MM.1S (cell line): ENCODE results near the gene GHRL.

Experiments used
- EZH2 ChIP-seq: fragments of 300-600 bp; sonication (generic); optimal IDR thresholded peaks from 2 replicates; pipeline ENCODE3; 2017; ENCODE audit warnings: low read depth, mild to moderate bottlenecking, antibody characterized with exemption, low read length, mixed read lengths
- EZH2phosphoT487 ChIP-seq: fragments of 300-600 bp; sonication (generic); IDR thresholded peaks from 2 replicates; pipeline ENCODE4 v1.6.1; 2018; ENCODE audit warnings: antibody characterized with exemption, low read length
- TF ChIP-seq, protein P1 (sequence below): fragments of 300-600 bp; sonication (generic); IDR thresholded peaks from 2 replicates; pipeline ENCODE4 v1.5.1; 2016; ENCODE audit warnings: antibody characterized with exemption, low read length, mixed read lengths

DNA sequence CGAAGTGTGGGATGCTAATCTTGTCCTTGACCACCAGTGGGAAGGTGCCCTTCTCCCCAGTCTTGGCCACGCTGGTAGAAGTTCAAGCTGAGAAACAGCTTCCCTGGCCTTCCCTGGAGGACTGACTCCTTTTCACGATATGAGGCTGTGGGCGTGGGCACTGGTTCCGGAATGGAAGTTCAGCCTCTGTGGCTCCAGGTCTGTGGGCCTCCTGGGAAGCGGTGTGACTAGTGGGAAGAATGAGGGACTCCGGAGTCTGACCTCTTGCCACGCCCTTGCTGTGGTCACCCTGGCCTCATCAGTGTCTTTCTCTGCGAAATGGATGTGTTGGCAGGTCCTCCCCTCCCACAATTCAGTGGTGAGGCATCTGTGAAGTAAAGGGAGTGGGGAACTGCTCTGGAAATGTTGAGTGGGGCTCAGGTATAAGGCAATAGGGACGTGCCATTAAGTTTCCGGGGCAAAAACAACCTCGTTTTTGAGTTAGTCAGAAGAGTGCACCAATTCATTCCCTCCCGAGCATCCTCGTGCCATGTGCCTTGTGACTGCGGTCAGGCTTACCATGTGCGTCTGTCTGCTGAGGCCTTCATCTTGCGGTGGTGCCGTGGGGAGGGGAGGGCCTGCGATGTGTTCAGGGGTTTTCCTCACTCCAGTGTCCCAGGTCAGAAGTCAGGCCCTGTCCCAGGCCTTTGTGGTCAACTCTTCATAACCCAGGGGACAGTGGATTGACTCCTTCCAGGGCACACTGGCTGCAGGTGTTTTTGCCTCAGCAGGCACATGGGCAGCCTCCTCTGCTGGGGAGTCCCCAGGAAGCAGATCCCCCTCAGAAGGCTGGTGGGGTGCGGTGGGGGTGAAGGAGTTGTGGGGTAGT, 40.0 kb upstream of the GHRL start:
- TF ChIP-seq, protein P1, sequence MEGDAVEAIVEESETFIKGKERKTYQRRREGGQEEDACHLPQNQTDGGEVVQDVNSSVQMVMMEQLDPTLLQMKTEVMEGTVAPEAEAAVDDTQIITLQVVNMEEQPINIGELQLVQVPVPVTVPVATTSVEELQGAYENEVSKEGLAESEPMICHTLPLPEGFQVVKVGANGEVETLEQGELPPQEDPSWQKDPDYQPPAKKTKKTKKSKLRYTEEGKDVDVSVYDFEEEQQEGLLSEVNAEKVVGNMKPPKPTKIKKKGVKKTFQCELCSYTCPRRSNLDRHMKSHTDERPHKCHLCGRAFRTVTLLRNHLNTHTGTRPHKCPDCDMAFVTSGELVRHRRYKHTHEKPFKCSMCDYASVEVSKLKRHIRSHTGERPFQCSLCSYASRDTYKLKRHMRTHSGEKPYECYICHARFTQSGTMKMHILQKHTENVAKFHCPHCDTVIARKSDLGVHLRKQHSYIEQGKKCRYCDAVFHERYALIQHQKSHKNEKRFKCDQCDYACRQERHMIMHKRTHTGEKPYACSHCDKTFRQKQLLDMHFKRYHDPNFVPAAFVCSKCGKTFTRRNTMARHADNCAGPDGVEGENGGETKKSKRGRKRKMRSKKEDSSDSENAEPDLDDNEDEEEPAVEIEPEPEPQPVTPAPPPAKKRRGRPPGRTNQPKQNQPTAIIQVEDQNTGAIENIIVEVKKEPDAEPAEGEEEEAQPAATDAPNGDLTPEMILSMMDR = no peak
- TF ChIP-seq EZH2phosphoT487 (no peak), EZH2 (no peak)
